Measurements from ENCODE around the gene BANF2.

- TF ChIP-seq, protein P1, sequence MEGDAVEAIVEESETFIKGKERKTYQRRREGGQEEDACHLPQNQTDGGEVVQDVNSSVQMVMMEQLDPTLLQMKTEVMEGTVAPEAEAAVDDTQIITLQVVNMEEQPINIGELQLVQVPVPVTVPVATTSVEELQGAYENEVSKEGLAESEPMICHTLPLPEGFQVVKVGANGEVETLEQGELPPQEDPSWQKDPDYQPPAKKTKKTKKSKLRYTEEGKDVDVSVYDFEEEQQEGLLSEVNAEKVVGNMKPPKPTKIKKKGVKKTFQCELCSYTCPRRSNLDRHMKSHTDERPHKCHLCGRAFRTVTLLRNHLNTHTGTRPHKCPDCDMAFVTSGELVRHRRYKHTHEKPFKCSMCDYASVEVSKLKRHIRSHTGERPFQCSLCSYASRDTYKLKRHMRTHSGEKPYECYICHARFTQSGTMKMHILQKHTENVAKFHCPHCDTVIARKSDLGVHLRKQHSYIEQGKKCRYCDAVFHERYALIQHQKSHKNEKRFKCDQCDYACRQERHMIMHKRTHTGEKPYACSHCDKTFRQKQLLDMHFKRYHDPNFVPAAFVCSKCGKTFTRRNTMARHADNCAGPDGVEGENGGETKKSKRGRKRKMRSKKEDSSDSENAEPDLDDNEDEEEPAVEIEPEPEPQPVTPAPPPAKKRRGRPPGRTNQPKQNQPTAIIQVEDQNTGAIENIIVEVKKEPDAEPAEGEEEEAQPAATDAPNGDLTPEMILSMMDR (IDR thresholded peaks at IDR 0.05; ENCODE audit: low read depth, low read length, missing input control), result no peak
- TF ChIP-seq, protein P2, sequence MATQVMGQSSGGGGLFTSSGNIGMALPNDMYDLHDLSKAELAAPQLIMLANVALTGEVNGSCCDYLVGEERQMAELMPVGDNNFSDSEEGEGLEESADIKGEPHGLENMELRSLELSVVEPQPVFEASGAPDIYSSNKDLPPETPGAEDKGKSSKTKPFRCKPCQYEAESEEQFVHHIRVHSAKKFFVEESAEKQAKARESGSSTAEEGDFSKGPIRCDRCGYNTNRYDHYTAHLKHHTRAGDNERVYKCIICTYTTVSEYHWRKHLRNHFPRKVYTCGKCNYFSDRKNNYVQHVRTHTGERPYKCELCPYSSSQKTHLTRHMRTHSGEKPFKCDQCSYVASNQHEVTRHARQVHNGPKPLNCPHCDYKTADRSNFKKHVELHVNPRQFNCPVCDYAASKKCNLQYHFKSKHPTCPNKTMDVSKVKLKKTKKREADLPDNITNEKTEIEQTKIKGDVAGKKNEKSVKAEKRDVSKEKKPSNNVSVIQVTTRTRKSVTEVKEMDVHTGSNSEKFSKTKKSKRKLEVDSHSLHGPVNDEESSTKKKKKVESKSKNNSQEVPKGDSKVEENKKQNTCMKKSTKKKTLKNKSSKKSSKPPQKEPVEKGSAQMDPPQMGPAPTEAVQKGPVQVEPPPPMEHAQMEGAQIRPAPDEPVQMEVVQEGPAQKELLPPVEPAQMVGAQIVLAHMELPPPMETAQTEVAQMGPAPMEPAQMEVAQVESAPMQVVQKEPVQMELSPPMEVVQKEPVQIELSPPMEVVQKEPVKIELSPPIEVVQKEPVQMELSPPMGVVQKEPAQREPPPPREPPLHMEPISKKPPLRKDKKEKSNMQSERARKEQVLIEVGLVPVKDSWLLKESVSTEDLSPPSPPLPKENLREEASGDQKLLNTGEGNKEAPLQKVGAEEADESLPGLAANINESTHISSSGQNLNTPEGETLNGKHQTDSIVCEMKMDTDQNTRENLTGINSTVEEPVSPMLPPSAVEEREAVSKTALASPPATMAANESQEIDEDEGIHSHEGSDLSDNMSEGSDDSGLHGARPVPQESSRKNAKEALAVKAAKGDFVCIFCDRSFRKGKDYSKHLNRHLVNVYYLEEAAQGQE (IDR thresholded peaks at IDR 0.05), result no peak
- TF ChIP-seq RAD21 (IDR thresholded peaks at IDR 0.05) (no peak), ZBTB33 (IDR thresholded peaks at IDR 0.05) (no peak), TAF1 (conservative IDR thresholded peaks at IDR 0.05) (no peak), YY1 (IDR thresholded peaks at IDR 0.05) (no peak), EGR1 (IDR thresholded peaks at IDR 0.05; ENCODE audit: low read depth in 2 of 2) (no peak), FOXA1 (IDR thresholded peaks at IDR 0.05) (no peak)
Observed at GRCh38 chr20:17751640-17752039, 51.9 kb downstream of the BANF2 start.

All from liver (tissue), 3 donors.